SJSA1 (cell line): ENCODE data around the gene PRKN. TPM values are rescaled to one million over a fixed set of nuclear protein-coding genes. Genes with fewer than 3 reads are reported as not detected.

Source experiments
- DNase-seq, 2 experiments: peaks; one replicate each; pipeline ENCODE4 v3.0.0-alpha.2; 2015 to 2020; ENCODE audit warnings: low spot score in 2 of 2, low read depth in 1 of 2
- H3K27ac ChIP-seq: fragments of 250-450 bp; sonication (Bioruptor Pico); 2 replicates; pipeline ENCODE4 v1.5.1; 2020; ENCODE audit warnings: mild to moderate bottlenecking, moderate library complexity
- H3K27me3 ChIP-seq: fragments of 250-450 bp; sonication (Bioruptor Pico); replicated peaks from 2 replicates; pipeline ENCODE4 v1.5.1; 2020; ENCODE audit warnings: mild to moderate bottlenecking, moderate library complexity
- H3K36me3 ChIP-seq: fragments of 250-450 bp; sonication (Bioruptor Pico); 2 replicates; pipeline ENCODE4 v1.5.1; 2020; ENCODE audit warnings: mild to moderate bottlenecking
- H3K4me1 ChIP-seq: fragments of 250-450 bp; sonication (Bioruptor Pico); replicated peaks from 2 replicates; pipeline ENCODE4 v1.6.1; 2021; ENCODE audit warnings: mild to moderate bottlenecking
- H3K4me3 ChIP-seq: fragments of 250-450 bp; sonication (Bioruptor Pico); 2 replicates; pipeline ENCODE4 v1.5.1; 2020; ENCODE audit warnings: mild to moderate bottlenecking
- H3K9me3 ChIP-seq: fragments of 250-450 bp; sonication (Bioruptor Pico); replicated peaks from 2 replicates; pipeline ENCODE4 v1.5.1; 2020; ENCODE audit warnings: mild to moderate bottlenecking
- total RNA-seq: library from RNA; depleted of rRNA; stranded (reverse); fragments of >200 nt; shearing (Covaris generic); gene quantifications from 2 replicates; pipeline ENCODE4 v1.2.3, GENCODE V29; 2014

PRKN gene
- total RNA-seq, 1 experiment from 2014 or later = not detected

DNA sequence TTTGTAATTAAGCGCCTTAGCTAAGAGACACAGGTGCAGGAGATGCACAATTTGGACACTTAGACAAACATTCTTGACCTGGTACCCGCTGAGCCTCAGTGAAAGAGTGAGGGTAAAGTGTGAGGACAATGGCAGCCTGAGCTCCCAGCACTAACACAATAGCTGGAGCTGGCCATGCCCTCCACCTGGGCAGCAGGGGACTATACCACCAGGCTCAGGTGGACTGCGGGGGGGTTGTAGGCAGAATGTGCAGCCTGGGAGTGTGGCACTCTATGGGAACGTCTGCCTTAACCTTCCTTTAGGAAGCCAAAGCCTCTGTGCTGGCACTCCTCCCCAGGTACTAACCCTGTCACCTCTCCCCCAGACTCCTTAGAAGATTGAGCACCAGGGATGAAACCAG is 23.6 kb downstream of the PRKN start:
- Histone ChIP-seq H3K4me1 (no peaks in the 10 kb centered on the region), H3K27ac (no peak overlapping the region), H3K36me3 (no peaks in the 10 kb centered on the region), H3K27me3 (no peaks in the 10 kb centered on the region), H3K9me3 (no peaks in the 10 kb centered on the region; the same call in 1 of the 2 replicates), H3K4me3 (no peak overlapping the region)
- DNase-seq = no peak

DNA sequence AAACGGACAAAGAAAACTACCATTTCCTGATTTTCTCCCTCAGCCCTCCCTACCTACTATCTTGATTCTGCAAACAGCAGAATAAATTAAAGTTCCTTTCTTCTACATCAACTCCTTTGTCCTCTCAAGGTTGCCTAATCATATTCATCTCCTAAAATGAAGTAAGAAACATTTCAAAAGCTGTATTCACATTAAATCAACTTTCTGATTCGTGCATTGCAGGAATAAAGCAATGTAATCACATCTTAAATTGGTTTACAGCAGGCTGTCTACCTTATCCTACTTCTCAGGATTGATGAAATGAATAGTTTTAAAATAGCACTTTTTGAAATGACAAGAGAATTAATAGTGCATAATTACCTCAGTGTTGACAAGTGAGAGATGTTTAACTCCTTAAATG is 25.1 kb downstream of the PRKN start:
- H3K4me1 ChIP-seq = no peaks in the 10 kb centered on the region
- no peak overlapping the region for H3K27ac ChIP-seq
- no peak for DNase-seq
- no peaks in the 10 kb centered on the region for H3K36me3 ChIP-seq
- H3K4me3 ChIP-seq = no peak overlapping the region
- no peaks in the 10 kb centered on the region; the same call in 1 of the 2 replicates for H3K9me3 ChIP-seq
- no peaks in the 10 kb centered on the region for H3K27me3 ChIP-seq

DNA sequence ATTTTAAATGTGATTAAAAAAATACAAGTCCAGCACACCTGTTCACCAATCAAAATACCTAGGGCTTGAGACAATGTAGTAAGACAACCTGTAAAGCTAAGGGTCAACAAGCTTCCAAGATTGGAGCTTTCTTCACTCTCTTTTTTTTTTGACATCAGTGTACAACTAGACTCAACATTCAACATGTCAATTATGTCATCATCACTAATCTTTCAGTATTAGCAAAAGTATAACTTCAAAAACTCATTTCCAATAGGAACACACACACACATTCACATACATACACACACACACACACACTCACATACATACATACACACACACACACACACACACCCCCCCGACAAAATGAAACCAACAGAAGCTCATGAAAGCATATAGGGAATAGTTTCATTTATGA is 26.0 kb downstream of the PRKN start:
- DNase-seq = no peak
- no peak overlapping the region for H3K4me3 ChIP-seq
- H3K27ac ChIP-seq = no peak overlapping the region
- H3K27me3 ChIP-seq = no peaks in the 10 kb centered on the region
- no peaks in the 10 kb centered on the region for H3K36me3 ChIP-seq
- no peaks in the 10 kb centered on the region for H3K4me1 ChIP-seq
- no peaks in the 10 kb centered on the region; the same call in 1 of the 2 replicates for H3K9me3 ChIP-seq

DNA sequence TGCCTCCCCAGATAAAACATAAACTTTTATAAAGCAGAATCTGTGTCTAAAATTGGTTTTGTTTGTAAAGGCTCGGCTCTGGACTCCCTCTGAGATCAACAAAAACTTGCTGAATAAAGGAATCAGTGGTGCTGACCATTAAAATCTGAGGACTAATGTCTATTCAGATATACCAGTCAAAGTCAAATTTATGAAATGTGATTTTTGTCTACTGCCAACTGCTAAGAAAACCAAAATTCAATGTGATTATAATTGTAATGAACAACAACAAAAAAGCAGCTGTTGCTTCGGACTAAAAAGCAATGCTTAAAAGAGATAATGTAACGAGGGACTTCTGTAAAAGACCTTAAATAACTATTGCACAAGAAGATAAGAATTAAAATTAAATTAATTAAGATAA is 26.6 kb downstream of the PRKN start:
- H3K27me3 ChIP-seq = no peaks in the 10 kb centered on the region
- DNase-seq = no peak
- H3K4me1 ChIP-seq = no peaks in the 10 kb centered on the region
- H3K36me3 ChIP-seq = no peaks in the 10 kb centered on the region
- H3K9me3 ChIP-seq = no peaks in the 10 kb centered on the region; the same call in 1 of the 2 replicates
- no peak overlapping the region for H3K27ac ChIP-seq
- no peak overlapping the region for H3K4me3 ChIP-seq

DNA sequence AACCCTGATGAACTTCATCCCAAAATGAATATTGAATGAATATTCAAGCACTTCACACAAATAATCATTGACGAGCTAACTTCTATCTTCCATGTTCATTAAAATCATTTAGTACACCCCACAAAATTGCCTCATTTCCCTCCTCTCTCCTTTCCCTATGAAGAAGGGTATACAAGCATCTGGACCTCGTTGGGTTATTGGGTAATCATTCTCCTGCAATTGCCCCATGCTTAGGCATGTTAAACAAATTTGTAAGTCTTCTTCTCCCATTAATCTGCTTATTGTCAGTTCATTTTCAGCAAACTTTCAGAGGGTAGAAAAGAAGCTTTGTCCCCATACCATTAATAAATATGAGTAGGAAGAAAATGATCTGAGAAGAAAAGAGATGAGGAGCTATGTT is 27.6 kb downstream of the PRKN start:
- DNase-seq = no peak
- no peaks in the 10 kb centered on the region for H3K4me1 ChIP-seq
- H3K4me3 ChIP-seq = no peak overlapping the region
- H3K9me3 ChIP-seq = no peaks in the 10 kb centered on the region; the same call in 1 of the 2 replicates
- H3K27me3 ChIP-seq = no peaks in the 10 kb centered on the region
- H3K36me3 ChIP-seq = no peaks in the 10 kb centered on the region
- no peak overlapping the region for H3K27ac ChIP-seq

DNA sequence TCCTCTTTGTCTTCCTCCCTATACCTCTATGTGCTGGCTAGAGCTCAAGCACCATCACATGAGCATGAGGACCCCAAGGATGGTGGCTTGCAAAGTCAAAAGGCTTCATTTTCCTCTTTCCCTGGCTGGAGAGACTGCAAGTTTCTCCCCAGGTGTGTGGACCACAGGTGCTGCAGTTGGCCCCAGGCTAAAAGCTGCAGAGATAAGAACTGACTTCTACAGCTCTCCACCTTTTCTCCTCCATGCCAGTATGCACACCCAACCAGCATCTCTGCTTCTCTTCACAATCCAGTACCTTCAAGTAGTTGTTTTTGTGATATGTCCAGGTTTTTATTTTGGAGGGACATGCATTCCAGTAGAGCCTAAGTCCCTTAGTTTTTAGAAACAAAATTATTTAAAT is 29.1 kb downstream of the PRKN start:
- H3K36me3 ChIP-seq = no peaks in the 10 kb centered on the region
- H3K27ac ChIP-seq = no peak overlapping the region
- H3K9me3 ChIP-seq = no peaks in the 10 kb centered on the region; the same call in 1 of the 2 replicates
- no peak for DNase-seq
- H3K4me3 ChIP-seq = no peak overlapping the region
- H3K27me3 ChIP-seq = no peaks in the 10 kb centered on the region
- H3K4me1 ChIP-seq = no peaks in the 10 kb centered on the region

DNA sequence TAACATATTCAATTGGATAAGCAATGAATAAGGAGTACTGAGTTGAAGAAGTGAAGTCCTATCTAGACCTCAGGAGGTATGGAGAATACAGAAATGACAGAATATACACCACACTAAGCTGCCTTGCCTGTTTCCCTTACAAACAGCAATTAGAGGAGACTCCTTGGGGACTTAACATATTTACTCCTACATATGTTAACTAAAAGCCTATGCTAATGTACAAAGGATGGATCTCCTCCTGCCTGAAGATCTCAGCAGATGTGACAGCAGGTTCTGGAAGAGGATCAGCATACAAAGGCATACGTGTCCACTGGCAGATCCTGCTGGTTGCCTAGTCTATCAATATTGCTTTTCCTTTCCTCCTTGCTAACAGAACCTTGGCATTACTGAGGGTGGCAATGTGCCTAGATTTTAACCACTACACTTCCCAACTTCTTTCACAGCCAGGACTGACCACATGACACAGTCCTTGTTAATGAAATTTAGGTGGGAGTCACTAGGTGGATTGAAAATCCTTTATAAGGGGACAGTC is 29.6 kb downstream of the PRKN start:
- H3K27ac ChIP-seq = no peak overlapping the region
- H3K36me3 ChIP-seq = no peaks in the 10 kb centered on the region
- no peak for DNase-seq
- H3K9me3 ChIP-seq = no peaks in the 10 kb centered on the region; the same call in 1 of the 2 replicates
- H3K4me1 ChIP-seq = no peaks in the 10 kb centered on the region
- H3K4me3 ChIP-seq = no peak overlapping the region
- H3K27me3 ChIP-seq = no peaks in the 10 kb centered on the region

DNA sequence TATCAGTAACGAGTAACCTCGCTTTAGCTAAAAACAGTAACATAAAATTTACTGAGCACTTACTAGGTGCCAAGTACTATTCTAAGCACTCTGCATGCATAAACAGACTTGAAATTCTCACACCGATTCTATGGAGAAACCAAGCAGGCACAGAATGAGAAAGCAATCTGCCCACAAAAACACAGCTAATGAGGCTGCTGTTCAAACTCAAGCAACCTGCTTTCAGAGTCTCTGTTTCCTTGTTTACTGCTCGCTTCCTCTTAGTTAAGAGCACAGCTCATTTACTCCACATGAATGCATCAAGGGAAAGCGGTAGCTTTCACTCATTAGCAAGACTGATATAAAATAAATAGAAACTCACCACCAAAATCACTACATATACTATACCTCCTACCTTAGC is 37.4 kb downstream of the PRKN start:
- H3K4me1 ChIP-seq = no peaks in the 10 kb centered on the region
- no peak overlapping the region for H3K4me3 ChIP-seq
- H3K27me3 ChIP-seq = no peaks in the 10 kb centered on the region
- H3K27ac ChIP-seq = no peak overlapping the region
- no peaks in the 10 kb centered on the region; the same call in 1 of the 2 replicates for H3K9me3 ChIP-seq
- DNase-seq = no peak
- no peaks in the 10 kb centered on the region for H3K36me3 ChIP-seq

DNA sequence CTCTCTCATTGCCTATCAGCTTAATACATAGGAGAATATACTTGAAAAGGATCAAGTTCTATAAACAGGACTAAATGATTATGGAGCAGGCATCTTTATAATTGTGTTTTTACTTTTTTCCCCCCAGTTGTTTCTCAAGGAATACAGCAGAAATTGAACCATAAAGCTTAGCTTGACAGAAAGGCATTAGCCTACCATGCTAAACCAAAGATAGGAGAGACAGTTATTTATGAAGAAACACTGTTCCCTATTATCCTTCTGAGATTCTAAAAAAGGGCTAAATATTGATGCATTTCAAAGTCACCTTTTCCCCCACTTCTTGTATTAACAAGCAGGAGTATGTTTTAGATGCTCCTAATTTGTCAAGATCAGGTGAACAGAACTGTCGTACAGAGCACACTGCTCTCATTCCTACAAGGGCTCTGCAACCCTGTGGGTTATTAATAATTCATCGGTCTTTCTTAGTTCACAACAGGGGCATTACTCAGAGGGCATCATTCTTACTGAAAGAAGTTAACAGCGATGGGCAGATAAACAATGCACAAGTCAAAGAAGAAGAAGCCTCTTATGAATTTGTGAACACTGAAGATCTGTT is 38.7 kb downstream of the PRKN start:
- Histone ChIP-seq H3K27me3 (no peaks in the 10 kb centered on the region), H3K27ac (no peak overlapping the region), H3K4me3 (no peak overlapping the region), H3K4me1 (no peaks in the 10 kb centered on the region), H3K9me3 (no peaks in the 10 kb centered on the region; the same call in 1 of the 2 replicates), H3K36me3 (no peaks in the 10 kb centered on the region)
- no peak for DNase-seq

DNA sequence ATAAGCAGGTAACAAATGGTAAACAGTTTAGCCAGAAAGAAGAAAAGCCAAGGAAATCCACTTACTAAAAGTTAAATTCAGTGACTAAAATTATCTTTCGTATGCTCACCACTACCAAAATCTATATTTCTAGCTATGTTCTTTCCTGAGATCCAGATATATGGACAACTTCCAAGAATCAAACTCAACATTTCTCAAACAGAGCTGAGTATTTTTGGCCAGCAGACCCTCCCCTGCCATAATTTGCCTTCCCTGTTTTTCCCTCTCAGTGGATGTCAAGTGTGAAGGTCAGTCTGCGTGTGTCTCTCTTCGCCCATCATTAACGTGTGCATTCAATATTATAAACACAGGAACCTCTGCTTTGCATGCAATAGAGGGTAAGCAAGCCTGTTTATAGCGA is 42.0 kb downstream of the PRKN start:
- Histone ChIP-seq H3K4me3 (no peak overlapping the region), H3K4me1 (no peaks in the 10 kb centered on the region), H3K27me3 (no peaks in the 10 kb centered on the region), H3K9me3 (no peaks in the 10 kb centered on the region; the same call in 1 of the 2 replicates), H3K27ac (no peak overlapping the region), H3K36me3 (no peaks in the 10 kb centered on the region)
- DNase-seq = no peak

DNA sequence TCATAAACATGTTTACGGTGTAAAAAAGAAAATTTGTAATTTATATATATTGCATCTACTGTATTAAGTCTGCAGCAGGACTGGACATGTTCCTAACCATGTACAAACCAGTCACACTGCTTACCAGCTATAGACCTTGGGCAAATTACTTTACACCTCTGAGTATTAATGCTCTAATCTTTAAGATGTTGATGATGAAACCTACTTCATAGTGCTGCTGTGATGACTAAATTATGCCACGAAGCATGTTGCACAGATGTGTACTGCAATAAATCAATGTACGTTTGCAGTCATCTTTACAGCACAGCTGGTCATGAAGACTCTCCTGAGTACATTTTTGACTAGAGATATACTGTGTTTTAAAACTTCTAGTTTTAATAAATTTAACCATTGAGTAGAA is 42.6 kb downstream of the PRKN start:
- no peaks in the 10 kb centered on the region for H3K36me3 ChIP-seq
- H3K9me3 ChIP-seq = no peaks in the 10 kb centered on the region; the same call in 1 of the 2 replicates
- H3K4me1 ChIP-seq = no peaks in the 10 kb centered on the region
- no peak overlapping the region for H3K4me3 ChIP-seq
- DNase-seq = no peak
- no peak overlapping the region for H3K27ac ChIP-seq
- no peaks in the 10 kb centered on the region for H3K27me3 ChIP-seq

DNA sequence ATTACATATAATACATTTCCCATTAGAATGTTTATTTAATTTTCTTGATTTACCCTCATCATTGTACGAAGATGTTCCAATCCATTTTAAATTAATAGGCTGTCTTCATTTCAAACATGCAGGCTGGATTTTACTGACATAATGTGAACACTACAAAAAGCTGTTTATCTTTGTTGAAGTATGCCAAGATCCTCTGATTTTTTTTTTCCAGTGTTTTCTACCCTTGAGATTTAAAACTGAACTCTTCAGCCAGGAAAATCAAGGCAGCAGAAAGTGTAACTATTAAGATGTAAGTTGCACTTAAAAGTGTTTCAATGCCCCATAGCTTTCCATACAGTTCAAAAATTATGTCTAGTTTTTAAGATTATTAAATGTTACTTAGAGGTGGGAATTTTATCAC is 43.5 kb downstream of the PRKN start:
- no peaks in the 10 kb centered on the region for H3K36me3 ChIP-seq
- H3K4me3 ChIP-seq = no peak overlapping the region
- no peak overlapping the region for H3K27ac ChIP-seq
- no peaks in the 10 kb centered on the region for H3K27me3 ChIP-seq
- DNase-seq = no peak
- H3K9me3 ChIP-seq = no peaks in the 10 kb centered on the region; the same call in 1 of the 2 replicates
- no peaks in the 10 kb centered on the region for H3K4me1 ChIP-seq

DNA sequence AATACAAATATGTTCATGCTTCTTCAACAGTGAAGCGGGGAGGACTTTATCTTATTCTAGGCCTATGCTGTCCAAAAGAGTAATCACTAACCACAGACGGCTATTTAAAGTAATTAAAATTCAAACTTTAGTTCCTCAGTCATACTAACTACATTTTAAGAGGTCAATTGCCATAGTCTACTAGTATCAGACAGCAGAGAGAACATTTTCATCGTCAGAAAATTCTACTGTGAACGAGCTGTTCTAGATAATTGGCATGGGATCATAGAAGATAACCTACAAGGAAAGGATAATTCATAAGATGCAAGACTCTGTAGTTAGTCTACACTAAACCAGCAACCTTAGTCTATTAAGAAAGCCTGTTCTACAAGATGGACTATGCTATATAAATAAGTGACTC is 44.4 kb downstream of the PRKN start:
- no peaks in the 10 kb centered on the region for H3K4me1 ChIP-seq
- no peak for DNase-seq
- no peak overlapping the region for H3K4me3 ChIP-seq
- H3K36me3 ChIP-seq = no peaks in the 10 kb centered on the region
- no peaks in the 10 kb centered on the region for H3K27me3 ChIP-seq
- H3K9me3 ChIP-seq = no peaks in the 10 kb centered on the region; the same call in 1 of the 2 replicates
- no peak overlapping the region for H3K27ac ChIP-seq

DNA sequence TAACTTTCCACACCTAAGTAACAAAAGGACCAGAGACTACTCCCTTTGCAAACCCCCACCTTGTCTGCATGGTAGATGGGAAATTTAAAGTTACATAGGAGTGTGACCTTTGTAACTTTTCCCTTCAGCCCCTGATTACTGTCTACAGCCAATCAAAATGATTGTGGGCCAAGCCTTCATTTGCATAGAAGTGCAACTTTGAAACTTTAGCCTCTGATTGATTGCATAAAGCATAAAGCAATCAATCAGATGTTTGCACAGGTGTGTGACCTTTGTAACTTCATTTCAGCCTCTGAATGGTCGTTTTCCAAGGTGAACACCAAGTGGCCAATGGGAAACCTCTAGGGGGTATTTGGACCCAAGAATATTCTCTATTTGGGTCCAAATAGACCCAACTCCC is 46.1 kb downstream of the PRKN start:
- Histone ChIP-seq H3K4me1 (no peaks in the 10 kb centered on the region), H3K27ac (no peak overlapping the region), H3K36me3 (no peaks in the 10 kb centered on the region), H3K9me3 (no peaks in the 10 kb centered on the region; the same call in 1 of the 2 replicates), H3K27me3 (no peaks in the 10 kb centered on the region), H3K4me3 (no peak overlapping the region)
- DNase-seq = no peak

DNA sequence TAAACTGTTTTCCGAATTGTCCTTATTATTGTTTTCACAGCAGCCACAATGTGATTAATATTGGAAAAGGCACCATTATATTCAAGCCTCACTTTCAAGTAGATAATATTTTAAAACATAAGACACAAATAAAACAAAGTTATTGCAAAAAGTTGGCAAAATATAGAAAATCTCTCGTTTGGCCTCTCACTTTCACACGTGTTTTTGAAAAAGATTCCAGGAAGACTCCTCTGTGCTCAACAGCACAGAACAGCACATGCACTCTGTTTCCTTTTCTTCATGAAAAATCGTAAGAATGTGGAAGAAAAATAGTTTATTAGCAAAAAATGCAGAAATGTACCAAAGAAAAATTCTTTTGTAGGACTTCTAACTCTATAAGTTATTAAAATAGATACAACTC is 46.7 kb downstream of the PRKN start:
- DNase-seq = no peak
- Histone ChIP-seq H3K9me3 (no peaks in the 10 kb centered on the region; the same call in 1 of the 2 replicates), H3K4me3 (no peak overlapping the region), H3K4me1 (no peaks in the 10 kb centered on the region), H3K27me3 (no peaks in the 10 kb centered on the region), H3K27ac (no peak overlapping the region), H3K36me3 (no peaks in the 10 kb centered on the region)
